ENCODE data around the gene OTOF. TPM values are rescaled to one million over a fixed set of nuclear protein-coding genes. Genes with fewer than 3 reads are reported as not detected.

OTOF gene
- total and polyA plus RNA-seq, 2 experiments from 2014 or later, result 0.21 to 0.23 TPM

GRCh38 chr2:26435106-26435505, 42.8 kb downstream of the OTOF start (continued):
- TF ChIP-seq ZNF462 (CRISPR knock-in tag; IDR thresholded peaks at IDR 0.05) (no peak), ZNF114 (CRISPR knock-in tag; IDR thresholded peaks at IDR 0.05) (no peak), STAT1 (IDR thresholded peaks at IDR 0.05; ENCODE audit: unreplicated experiment) (no peak), NANOG (IDR thresholded peaks at IDR 0.05; ENCODE audit: borderline replicate concordance) (no peak)
- TF ChIP-seq, protein P1, sequence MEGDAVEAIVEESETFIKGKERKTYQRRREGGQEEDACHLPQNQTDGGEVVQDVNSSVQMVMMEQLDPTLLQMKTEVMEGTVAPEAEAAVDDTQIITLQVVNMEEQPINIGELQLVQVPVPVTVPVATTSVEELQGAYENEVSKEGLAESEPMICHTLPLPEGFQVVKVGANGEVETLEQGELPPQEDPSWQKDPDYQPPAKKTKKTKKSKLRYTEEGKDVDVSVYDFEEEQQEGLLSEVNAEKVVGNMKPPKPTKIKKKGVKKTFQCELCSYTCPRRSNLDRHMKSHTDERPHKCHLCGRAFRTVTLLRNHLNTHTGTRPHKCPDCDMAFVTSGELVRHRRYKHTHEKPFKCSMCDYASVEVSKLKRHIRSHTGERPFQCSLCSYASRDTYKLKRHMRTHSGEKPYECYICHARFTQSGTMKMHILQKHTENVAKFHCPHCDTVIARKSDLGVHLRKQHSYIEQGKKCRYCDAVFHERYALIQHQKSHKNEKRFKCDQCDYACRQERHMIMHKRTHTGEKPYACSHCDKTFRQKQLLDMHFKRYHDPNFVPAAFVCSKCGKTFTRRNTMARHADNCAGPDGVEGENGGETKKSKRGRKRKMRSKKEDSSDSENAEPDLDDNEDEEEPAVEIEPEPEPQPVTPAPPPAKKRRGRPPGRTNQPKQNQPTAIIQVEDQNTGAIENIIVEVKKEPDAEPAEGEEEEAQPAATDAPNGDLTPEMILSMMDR (conservative IDR thresholded peaks at IDR 0.05; ENCODE audit: low read depth in 2 of 2), result no peak

DNA sequence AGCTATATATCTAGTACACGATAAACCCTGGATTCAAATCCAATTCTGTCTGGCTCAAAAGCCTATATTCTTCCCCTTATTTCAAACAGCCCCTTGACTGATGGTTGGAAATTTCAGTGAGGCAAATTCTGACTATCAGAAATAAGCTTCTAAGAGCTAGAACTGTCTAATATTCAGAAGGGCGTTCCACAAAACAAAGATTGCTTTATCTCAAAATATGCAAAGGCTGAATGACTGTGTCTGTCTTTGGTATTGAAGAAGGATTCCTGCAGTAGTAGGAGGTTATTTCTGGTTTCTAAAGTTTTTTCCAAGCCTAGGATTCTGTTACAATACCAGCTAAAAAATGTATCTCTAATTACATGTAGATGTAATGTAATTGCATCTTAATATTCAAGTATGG, 45.1 kb downstream of the OTOF start:
- Mint-ChIP-seq H3K4me1 (no peaks in the 10 kb centered on the region), H3K4me3 (no peak overlapping the region), H3K9me3 (no peaks in the 10 kb centered on the region; the same call in 2 of the 3 replicates), H3K27ac (no peak overlapping the region), H3K36me3 (ENCODE audit: low read depth) (no peaks in the 10 kb centered on the region), H3K27me3 (ENCODE audit: insufficient read depth, low read depth, poor library complexity) (peaks cover 8% of the 10 kb centered on the region)
- Histone ChIP-seq H3F3A (replicated peaks; ENCODE audit: low read depth) (no peaks in the 10 kb centered on the region), H4K20me1 (replicated peaks; ENCODE audit: insufficient read depth) (no peaks in the 10 kb centered on the region; the same call in 1 of the 2 replicates), H3K9me2 (ENCODE audit: insufficient read depth) (no peaks in the 10 kb centered on the region; the same call in 1 of the 2 replicates), H3K4me3 (no peak overlapping the region), H2AFZ (no peak overlapping the region), H3K4me1 (ENCODE audit: insufficient read depth) (no peaks in the 10 kb centered on the region), H3K79me2 (replicated peaks; ENCODE audit: insufficient read depth) (no peaks in the 10 kb centered on the region), H3K4me2 (no peak overlapping the region), H3K27me3 (ENCODE audit: insufficient read depth) (no peaks in the 10 kb centered on the region), H3K27ac (ENCODE audit: low read depth) (no peak overlapping the region), H3K36me3 (ENCODE audit: insufficient read depth) (no peaks in the 10 kb centered on the region)
- DNase-seq (ENCODE audit: low spot score) (no peak), ATAC-seq (no peak)
- no peak for TF ChIP-seq EZH2 (IDR thresholded peaks at IDR 0.05; ENCODE audit: low read depth, unreplicated experiment)
- no peak for TF ChIP-seq ZNF331 (CRISPR knock-in tag; IDR thresholded peaks at IDR 0.05; ENCODE audit: low read depth)
- no peak for TF ChIP-seq ZNF114 (CRISPR knock-in tag; IDR thresholded peaks at IDR 0.05)
- no peak for TF ChIP-seq POLR2AphosphoS5 (IDR thresholded peaks at IDR 0.05; ENCODE audit: low read depth)
- TF ChIP-seq, protein P1 (conservative IDR thresholded peaks at IDR 0.05; ENCODE audit: low read depth in 2 of 2), result no peak
- TF ChIP-seq, protein P2, sequence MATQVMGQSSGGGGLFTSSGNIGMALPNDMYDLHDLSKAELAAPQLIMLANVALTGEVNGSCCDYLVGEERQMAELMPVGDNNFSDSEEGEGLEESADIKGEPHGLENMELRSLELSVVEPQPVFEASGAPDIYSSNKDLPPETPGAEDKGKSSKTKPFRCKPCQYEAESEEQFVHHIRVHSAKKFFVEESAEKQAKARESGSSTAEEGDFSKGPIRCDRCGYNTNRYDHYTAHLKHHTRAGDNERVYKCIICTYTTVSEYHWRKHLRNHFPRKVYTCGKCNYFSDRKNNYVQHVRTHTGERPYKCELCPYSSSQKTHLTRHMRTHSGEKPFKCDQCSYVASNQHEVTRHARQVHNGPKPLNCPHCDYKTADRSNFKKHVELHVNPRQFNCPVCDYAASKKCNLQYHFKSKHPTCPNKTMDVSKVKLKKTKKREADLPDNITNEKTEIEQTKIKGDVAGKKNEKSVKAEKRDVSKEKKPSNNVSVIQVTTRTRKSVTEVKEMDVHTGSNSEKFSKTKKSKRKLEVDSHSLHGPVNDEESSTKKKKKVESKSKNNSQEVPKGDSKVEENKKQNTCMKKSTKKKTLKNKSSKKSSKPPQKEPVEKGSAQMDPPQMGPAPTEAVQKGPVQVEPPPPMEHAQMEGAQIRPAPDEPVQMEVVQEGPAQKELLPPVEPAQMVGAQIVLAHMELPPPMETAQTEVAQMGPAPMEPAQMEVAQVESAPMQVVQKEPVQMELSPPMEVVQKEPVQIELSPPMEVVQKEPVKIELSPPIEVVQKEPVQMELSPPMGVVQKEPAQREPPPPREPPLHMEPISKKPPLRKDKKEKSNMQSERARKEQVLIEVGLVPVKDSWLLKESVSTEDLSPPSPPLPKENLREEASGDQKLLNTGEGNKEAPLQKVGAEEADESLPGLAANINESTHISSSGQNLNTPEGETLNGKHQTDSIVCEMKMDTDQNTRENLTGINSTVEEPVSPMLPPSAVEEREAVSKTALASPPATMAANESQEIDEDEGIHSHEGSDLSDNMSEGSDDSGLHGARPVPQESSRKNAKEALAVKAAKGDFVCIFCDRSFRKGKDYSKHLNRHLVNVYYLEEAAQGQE (IDR thresholded peaks at IDR 0.05; ENCODE audit: unreplicated experiment), result no peak
- TF ChIP-seq STAT1 (IDR thresholded peaks at IDR 0.05; ENCODE audit: unreplicated experiment), result no peak
- no peak for TF ChIP-seq EZH2phosphoT487 (IDR thresholded peaks at IDR 0.05; ENCODE audit: unreplicated experiment)

Data from GM23338 (cell line).